Activated naive CD4-positive, alpha-beta T cell treated with anti-CD3 and anti-CD28 coated beads, Interleukin-2, amount 50 U/mL, for 16 hours (primary cell): Measurements from ENCODE around the gene PLSCR3.
"Not testable (repeated sequence)": the region's sequence is repeated elsewhere in the genome, so short reads cannot be mapped to it uniquely, and the experiment has no call there.

Experiments used
- DNase-seq: peaks from one replicate; pipeline ENCODE4 v3.0.0-alpha.2; 2020

Gene PLSCR3

DNA sequence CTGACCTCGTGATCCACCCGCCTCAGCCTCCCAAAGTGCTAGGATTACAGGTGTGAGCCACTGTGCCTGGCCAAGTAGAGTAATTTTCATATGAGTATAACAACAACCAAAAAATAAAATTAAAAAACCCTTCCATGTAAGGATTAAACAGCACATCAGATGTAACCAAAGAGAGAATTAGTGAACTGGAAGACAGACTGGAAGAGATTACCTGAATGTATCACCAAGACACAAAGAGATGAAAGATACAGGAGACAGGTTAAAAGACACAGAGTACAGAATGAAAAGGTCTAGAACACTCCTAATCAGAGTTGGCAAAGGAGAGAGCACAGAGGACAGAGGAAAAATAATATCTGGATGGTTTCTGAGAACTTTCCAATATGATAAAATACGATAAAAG, 15.2 kb downstream of the PLSCR3 start:
- DNase-seq = no peak

DNA sequence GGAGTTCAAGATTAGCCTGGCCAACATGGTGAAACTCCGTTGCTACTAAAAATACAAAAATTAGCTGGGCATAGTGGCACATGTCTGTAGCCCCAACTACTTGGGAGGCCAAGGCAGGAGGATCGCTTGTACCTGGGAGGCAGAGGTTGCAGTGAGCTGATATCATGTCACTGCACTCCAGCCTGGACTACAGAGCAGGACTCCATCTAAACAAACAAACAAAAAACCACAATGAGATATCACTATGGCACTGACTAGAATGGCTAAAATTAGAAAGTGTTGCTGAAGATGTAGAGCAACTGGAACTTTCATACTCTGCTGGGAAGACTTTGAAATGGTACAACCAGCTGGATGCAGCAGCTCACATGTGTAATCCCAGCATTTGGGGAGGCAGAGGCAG, 20.0 kb downstream of the PLSCR3 start:
- no peak for DNase-seq

DNA sequence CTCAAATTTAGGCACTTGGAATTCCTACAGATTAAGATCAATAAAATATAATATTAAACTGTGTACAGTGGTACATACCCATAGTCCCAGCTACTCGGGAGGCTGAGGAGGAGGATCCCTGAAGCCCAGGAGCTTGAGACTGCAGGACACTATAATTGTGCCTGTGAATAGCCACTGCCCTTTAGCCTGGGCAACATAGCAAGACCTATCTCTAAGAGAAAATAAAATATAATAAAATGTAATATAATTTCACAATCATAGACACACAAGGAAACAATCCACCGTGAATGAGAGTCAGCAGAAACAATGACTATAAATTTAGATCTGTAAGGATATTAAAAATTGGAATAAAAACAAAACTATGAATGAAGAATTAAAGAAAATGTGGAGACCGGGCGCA, 23.5 kb downstream of the PLSCR3 start:
- DNase-seq = no peak

DNA sequence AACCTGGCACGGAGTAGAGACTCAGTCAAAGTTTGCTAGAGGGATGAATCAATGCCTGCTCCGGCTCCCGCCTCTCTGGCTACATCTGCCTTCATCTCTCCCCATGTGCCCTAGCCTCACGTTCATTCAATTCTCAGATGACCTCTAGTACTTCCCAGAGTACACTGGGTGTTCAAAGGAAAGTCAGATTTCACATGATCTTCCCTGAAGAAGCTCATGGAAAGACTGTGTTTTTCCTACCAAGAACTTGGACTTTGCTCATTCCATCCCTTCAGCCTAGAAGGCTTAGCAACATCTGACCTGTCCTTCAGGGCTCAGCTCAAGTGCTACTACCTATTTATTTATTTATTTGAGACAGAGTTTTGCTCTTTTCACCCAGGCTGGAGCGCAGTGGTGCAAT, 24.5 kb downstream of the PLSCR3 start:
- DNase-seq = no peak

- DNase-seq = not testable (repeated sequence)
These were observed 25.7 kb downstream of the PLSCR3 start for GRCh38 chr17:7368599-7368994.

DNA sequence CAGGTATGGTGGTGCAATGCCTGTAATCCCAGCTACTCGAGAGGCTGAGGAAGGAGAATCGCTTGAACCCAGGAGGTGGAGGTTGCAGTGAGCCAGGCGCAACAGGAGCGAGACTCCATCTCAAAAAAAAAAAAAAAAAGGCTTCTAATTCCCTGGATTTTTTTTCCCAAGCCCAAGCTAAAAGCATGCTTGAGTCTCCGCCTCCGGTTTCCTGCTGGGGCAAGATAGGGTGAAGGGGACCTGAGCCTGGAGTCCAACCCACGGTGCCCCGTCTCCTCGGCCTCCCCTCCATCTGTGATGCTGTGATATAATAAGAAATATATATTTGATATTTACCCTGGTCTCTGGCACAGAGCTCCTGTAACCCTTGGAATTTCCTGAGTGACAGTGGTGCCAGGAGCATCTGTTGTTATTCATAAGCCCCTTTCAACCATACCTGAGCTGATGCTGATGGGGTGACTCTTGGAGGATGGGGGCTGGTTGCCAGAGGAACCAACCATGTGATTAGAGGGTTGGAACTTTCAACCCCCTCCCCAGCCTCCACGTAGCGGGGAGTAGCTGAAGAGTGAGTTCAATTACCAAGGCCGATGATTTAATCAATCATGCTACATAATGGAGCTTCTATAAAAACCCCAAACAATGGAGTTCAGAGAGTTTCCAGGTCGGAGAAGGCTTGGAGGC, 26.3 kb downstream of the PLSCR3 start:
- no peak for DNase-seq

GRCh38 chr17:7367083-7367482, 27.2 kb downstream of the PLSCR3 start:
- no peak for DNase-seq

GRCh38 chr17:7365963-7366362, 28.4 kb downstream of the PLSCR3 start:
- DNase-seq = not testable (repeated sequence)

DNA sequence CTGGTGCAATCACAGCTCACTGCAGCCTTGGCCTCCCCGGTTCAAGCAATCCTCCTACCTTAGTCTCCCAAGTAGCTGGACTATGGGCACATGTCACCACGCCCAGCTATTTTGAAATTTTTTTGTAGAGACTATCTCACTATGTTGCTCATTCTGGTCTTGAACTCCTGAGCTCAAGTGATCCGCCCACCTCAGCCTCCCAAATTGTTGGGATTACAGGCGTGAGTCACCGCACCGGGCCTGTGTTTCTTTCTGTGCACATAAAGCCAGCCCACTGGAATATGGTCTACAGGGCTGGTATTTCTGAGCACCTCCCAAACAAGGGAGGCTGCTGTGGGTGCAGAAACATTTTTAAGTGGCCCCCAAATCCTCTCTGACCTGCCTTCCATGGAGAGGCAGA, 31.0 kb downstream of the PLSCR3 start:
- DNase-seq = no peak

DNA sequence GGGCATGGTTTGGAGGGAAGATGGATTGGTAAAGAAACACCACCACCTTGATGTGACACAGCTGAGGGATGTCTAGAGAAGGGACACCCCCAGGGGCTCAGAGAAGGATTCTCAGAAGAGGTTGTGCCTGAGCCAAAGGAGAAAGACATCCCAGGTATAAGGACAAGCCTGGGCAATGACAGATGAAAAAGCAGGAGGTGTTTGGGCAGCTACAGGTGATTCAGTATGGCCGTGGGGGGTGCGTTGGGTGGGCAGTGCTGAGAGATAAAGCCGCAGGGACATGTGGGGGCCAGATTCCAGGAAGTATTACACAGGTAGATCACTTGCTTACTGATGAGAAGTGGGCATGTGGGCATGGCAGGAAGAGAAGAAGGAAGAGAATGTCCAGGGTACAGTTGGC, 32.4 kb downstream of the PLSCR3 start:
- no peak for DNase-seq

DNA sequence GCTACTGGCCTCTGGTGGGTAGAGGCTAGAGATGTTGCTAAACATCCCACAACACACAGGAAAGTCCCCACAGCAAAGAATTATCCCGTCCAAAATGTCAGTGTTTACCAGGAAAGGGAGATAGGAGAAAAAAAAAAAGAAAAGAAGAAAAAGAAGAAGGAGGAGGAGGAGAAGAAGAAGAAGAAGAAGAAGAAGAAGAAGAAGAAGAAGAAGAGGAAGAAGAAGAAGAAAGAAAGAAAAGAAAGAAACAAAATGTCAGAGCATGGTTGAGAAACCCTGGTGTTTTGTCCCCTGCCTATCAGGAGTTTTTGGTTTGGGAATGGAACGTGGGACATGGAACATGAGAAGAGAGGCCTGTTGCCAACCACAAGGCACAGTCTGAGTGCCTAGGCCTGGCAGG, 36.9 kb downstream of the PLSCR3 start:
- DNase-seq = no peak

DNA sequence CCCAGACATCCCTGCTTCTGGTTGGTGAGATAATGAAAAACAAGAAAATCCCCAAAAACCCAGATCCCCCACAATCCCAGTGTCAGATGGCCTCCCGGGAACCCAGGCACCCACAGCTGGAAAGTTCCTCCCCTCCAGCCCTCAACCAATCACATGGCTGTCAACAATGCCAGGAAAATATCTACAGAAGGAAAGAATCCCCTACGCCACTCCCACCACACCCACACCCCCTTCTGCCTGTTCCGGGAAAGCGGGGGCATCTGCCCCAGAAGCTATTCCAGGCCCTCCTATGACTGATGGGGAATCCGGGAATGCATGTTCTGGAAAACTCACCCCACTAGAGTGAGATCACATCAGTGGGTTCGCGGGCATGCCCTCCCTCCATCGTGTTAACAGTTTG, 37.6 kb downstream of the PLSCR3 start:
- DNase-seq = no peak

DNA sequence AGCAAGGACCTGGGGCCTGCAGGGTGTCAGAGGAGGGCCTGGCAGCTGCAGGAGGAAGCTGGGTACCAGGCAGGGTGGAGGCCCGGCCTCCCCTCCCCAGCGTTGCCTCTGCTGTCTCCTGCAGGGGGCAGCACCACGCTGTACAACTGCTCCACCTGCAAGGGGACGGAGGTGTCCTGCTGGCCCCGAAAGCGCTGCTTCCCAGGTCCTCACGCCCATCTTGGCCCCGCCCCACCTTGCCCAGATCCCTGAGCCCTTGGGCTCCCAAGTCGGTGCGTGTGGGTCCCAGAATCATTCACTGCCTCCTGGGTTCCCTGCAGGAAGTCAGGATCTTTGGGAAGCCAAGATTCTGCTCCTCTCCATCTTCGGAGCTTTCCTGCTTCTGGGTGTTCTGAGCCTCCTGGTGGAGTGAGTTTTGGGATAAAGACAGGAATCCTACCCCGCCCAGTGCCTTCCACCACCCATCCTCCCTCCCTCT, 38.2 kb downstream of the PLSCR3 start:
- DNase-seq = peak; percentile 84

GRCh38 chr17:7355573-7355972, 38.8 kb downstream of the PLSCR3 start:
- no peak for DNase-seq

DNA sequence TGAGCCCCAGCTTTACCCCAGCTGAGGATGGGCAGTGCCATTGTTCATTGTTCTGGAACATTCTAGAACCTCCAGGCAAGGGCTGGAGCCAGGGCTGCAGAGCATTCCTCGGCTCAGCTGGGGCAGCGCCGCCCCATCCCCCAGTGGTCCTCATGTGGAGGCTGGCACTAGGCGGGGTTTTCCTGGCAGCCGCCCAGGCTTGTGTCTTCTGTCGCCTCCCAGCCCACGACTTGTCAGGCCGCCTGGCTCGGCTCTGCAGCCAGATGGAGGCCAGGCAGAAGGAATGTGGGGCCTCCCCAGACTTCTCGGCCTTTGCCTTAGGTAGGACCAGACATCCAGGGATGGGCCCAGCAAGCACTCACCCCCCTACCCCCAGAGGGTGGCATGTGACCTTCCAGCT, 39.3 kb downstream of the PLSCR3 start, which contains the start of gene TMEM95:
TMEM95 (plus strand) TSS at position 104 of the 400 bp plus-strand sequence; CDS start at position 153, 49 bp downstream.
- no peak for DNase-seq

DNA sequence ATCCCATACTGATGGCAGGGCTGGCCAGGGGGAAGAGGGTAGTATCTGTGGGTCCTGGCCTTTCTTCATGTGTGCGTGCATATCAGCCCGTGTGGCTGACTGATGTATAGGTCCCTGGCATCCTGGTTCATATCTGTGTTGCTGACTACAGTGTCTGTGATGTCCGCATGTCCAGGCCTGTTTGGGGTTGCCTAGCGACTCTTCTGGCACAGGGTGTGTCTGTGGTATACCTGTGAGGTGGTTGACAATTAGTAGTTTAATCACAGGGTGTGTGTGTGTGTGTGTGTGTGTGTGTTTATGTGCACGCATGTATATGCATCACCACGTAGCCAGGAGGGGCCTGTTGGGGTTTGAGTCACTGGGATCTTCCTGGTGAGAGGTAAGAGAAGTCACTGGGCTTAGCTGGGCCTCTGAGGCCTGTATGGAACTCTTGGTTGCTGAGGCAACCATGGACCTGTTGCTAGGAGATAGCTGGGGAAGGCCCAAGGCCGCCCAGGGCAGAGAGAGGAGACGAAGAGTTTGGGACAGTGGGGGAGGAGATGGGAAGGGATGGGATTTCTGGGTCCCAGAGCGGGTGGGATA, 40.0 kb downstream of the PLSCR3 start:
- DNase-seq = no peak

- no peak for DNase-seq
These were observed 41.3 kb downstream of the PLSCR3 start for GRCh38 chr17:7352910-7353635.

GRCh38 chr17:7352503-7352889, 41.8 kb downstream of the PLSCR3 start:
- DNase-seq = no peak

DNA sequence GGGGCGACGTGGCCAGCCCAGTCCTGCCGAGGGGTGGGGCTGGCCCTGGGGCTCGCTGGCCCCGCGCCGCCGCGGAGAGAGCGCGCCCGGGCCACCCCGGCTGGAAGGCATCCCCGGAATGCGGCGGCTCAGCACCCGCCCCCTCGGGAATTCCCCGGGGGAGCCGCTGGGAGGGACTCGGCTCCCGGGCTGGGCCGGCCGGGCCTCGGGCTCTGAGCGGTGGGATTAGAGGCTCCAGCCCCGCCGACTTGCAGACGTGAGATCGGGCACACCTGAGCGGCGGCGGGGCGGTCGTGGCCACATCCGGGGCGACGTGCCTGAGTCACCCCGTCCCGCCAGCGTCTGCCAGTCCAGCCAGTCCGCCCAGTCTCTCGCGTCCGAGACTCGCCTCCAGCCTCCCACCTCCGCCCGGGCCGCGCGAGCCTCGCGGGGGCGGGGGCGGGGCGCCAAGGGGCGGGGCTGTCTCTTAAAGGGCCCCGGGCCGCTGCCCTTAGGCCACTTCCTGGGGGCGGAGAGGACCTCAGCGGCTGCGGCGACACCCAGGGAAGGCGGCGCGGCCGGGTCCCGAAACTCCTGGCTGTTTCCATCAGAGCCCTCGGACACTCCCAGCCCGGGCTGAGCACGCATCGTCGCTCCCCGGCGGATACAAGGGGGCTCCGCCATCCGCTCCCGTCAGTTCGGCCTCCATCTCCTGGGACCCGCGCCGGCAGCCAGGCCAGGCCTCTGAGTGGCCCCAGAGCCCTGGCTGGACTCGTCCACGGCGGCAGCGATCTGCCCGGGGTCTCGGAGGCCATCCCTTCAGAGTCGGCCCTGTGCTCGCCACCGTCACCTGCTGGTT, 42.4 kb downstream of the PLSCR3 start, which contains the start of gene KCTD11:
KCTD11 (plus strand) TSS at position 498 of the 838 bp plus-strand sequence.
- DNase-seq = peak; percentile 54

- DNase-seq = no peak
These were observed 45.7 kb downstream of the PLSCR3 start for GRCh38 chr17:7348478-7349242.

DNA sequence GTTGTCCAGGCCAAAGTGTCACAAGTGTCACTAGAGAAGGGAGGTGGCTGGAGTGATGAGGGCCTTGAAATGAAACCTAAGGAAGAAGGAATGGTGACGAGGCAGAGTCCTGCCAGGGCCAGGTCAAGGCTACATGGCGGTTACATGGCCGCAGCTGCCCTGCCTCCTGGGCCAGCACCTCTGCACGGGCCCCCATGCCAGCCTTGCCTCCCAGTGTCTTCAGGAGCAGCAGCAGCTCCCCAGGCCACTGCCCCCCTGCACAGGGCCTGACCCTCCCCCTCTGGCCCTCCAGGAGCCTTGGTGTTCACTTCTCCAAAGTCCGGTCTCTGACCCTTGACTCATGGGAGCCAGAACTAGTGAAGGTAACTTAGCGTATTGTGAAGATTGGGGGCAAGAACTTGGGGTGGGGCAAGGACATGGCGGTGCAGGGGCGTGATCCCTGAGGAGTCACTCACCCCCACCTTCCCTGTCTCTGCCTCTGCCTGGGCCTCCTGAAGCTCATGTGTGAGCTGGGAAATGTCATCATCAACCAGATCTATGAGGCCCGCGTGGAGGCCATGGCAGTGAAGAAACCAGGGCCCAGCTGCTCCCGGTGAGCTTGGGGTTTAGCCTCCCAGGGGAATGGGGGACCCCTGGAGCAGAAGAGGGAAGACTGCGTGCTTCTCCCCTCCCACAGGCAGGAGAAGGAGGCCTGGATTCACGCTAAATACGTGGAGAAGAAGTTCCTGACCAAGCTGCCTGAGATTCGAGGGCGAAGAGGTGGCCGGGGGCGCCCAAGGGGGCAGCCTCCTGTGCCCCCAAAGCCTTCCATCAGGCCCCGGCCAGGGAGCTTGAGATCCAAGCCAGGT, 46.5 kb downstream of the PLSCR3 start:
- no peak for DNase-seq
